ENCODE measurements around the gene CBARP. TPM values are rescaled to one million over a fixed set of nuclear protein-coding genes. Genes with fewer than 3 reads are reported as not detected.

The CBARP gene
- polyA plus RNA-seq, 12 donors = 0.65 to 2.2 (median 1.1) TPM; not detected in 2

- DNase-seq = no peak
Observed at GRCh38 chr19:1275976-1276627, 38.3 kb upstream of the CBARP start.

GRCh38 chr19:1275260-1275975 is 37.6 kb upstream of the CBARP start, which contains the start of gene FAM174C:
FAM174C (plus strand) TSS chr19:1275530; CDS start chr19:1275550, 20 bp downstream.
- peak; percentile 95 for DNase-seq

- no peak for DNase-seq
Observed at GRCh38 chr19:1274852-1275259, 37.1 kb upstream of the CBARP start.

GRCh38 chr19:1274081-1274851 is 36.5 kb upstream of the CBARP start:
- DNase-seq = no peak

GRCh38 chr19:1273263-1274041 is 35.6 kb upstream of the CBARP start:
- DNase-seq = no peak

GRCh38 chr19:1272423-1273262 is 34.8 kb upstream of the CBARP start:
- DNase-seq = no peak

GRCh38 chr19:1271528-1272422 is 34.0 kb upstream of the CBARP start:
- no peak for DNase-seq

GRCh38 chr19:1270854-1271527 is 33.2 kb upstream of the CBARP start:
- DNase-seq = no peak

- DNase-seq = no peak
Observed at GRCh38 chr19:1270213-1270853, 32.5 kb upstream of the CBARP start.

- DNase-seq = peak; percentile 84
Observed at GRCh38 chr19:1269478-1270212, 31.8 kb upstream of the CBARP start.

GRCh38 chr19:1269065-1269477 is 31.3 kb upstream of the CBARP start, which contains the start of gene CIRBP:
CIRBP (plus strand) TSS chr19:1269332; CDS start chr19:1270934, 1,602 bp downstream.
- DNase-seq = peak; percentile 98

- no peak for DNase-seq
Observed at GRCh38 chr19:1268226-1269064, 30.6 kb upstream of the CBARP start.

- no peak for DNase-seq
Observed at GRCh38 chr19:1267477-1268225, 29.8 kb upstream of the CBARP start.

- peak; percentile 72 for DNase-seq
Observed at GRCh38 chr19:1266916-1267476, 29.2 kb upstream of the CBARP start.

GRCh38 chr19:1266129-1266915 is 28.5 kb upstream of the CBARP start:
- peak; percentile 72 for DNase-seq
